WTC11 (cell line): ENCODE measurements around the gene TSC22D4. TPM values are rescaled to one million over a fixed set of nuclear protein-coding genes. Genes with fewer than 3 reads are reported as not detected.

Experiments
- CREB1 ChIP-seq: sonication (generic); formaldehyde crosslinking; IDR thresholded peaks from 2 replicates; pipeline ENCODE4 v1.8.0; 2023; ENCODE audit warnings: mild to moderate bottlenecking, missing genetic modification reagents
- ELF4 ChIP-seq: sonication (generic); formaldehyde crosslinking; IDR thresholded peaks from 2 replicates; pipeline ENCODE4 v1.8.1; 2022; ENCODE audit warnings: low read depth, mild to moderate bottlenecking, moderate library complexity, missing genetic modification reagents
- ETV6 ChIP-seq: sonication (generic); formaldehyde crosslinking; IDR thresholded peaks from 2 replicates; pipeline ENCODE4 v1.8.1; 2022; ENCODE audit warnings: mild to moderate bottlenecking, missing genetic modification reagents
- FOXP1 ChIP-seq: sonication (generic); formaldehyde crosslinking; IDR thresholded peaks from 2 replicates; pipeline ENCODE4 v1.8.0; 2022; ENCODE audit warnings: missing genetic modification reagents, mild to moderate bottlenecking, moderate library complexity, borderline replicate concordance
- FOXP4 ChIP-seq: sonication (generic); formaldehyde crosslinking; IDR thresholded peaks from 2 replicates; pipeline ENCODE4 v1.8.0; 2022; ENCODE audit warnings: mild to moderate bottlenecking, missing genetic modification reagents
- PRDM15 ChIP-seq: sonication (generic); formaldehyde crosslinking; IDR thresholded peaks from 2 replicates; pipeline ENCODE4 v1.8.0; 2022; ENCODE audit warnings: missing genetic modification reagents
- PREB ChIP-seq: sonication (generic); formaldehyde crosslinking; IDR thresholded peaks from 2 replicates; pipeline ENCODE4 v1.8.1; 2022; ENCODE audit warnings: mild to moderate bottlenecking, missing genetic modification reagents, moderate library complexity, borderline replicate concordance
- PRRX2 ChIP-seq: fragments of 250-450 bp; sonication (Bioruptor Pico); IDR thresholded peaks from 2 replicates; pipeline ENCODE4 v1.8.0; 2021; ENCODE audit warnings: mild to moderate bottlenecking
- SOX15 ChIP-seq: fragments of 250-450 bp; sonication (Bioruptor Pico); IDR thresholded peaks from 2 replicates; pipeline ENCODE4 v1.9.0; 2021; ENCODE audit warnings: mild to moderate bottlenecking
- STAT6 ChIP-seq: sonication (generic); formaldehyde crosslinking; conservative IDR thresholded peaks from 2 replicates; pipeline ENCODE4 v1.8.1; 2023; ENCODE audit warnings: mild to moderate bottlenecking, low read depth, missing genetic modification reagents, moderate library complexity
- USF1 ChIP-seq: sonication (generic); formaldehyde crosslinking; IDR thresholded peaks from 2 replicates; pipeline ENCODE4 v1.8.0; 2022; ENCODE audit warnings: mild to moderate bottlenecking, missing genetic modification reagents
- ZBTB21 ChIP-seq: sonication (generic); formaldehyde crosslinking; IDR thresholded peaks from 2 replicates; pipeline ENCODE4 v1.8.1; 2023; ENCODE audit warnings: mild to moderate bottlenecking, missing genetic modification reagents, borderline replicate concordance
- ZNF121 ChIP-seq: sonication (generic); formaldehyde crosslinking; IDR thresholded peaks from 2 replicates; pipeline ENCODE4 v1.8.0; 2023; ENCODE audit warnings: missing genetic modification reagents
- ZNF263 ChIP-seq: sonication (generic); formaldehyde crosslinking; IDR thresholded peaks from 2 replicates; pipeline ENCODE4 v1.8.1; 2022; ENCODE audit warnings: low read depth, mild to moderate bottlenecking, moderate library complexity, missing genetic modification reagents
- ZNF281 ChIP-seq: sonication (generic); formaldehyde crosslinking; IDR thresholded peaks from 2 replicates; pipeline ENCODE4 v1.8.0; 2023; ENCODE audit warnings: mild to moderate bottlenecking, missing genetic modification reagents
- ZNF396 ChIP-seq: fragments of 250-450 bp; sonication (Bioruptor Pico); IDR thresholded peaks from 2 replicates; pipeline ENCODE4 v1.8.0; 2021; ENCODE audit warnings: mild to moderate bottlenecking, moderate library complexity, borderline replicate concordance
- ZNF423 ChIP-seq: fragments of 250-450 bp; sonication (Bioruptor Pico); IDR thresholded peaks from 2 replicates; pipeline ENCODE4 v2.1.2; 2022; ENCODE audit warnings: mild to moderate bottlenecking, moderate library complexity
- ZNF532 ChIP-seq: fragments of 250-450 bp; sonication (Bioruptor Pico); IDR thresholded peaks from 2 replicates; pipeline ENCODE4 v1.9.0; 2021; ENCODE audit warnings: mild to moderate bottlenecking, borderline replicate concordance
- ZSCAN18 ChIP-seq: fragments of 250-450 bp; sonication (Bioruptor Pico); IDR thresholded peaks from 2 replicates; pipeline ENCODE4 v2.1.2; 2022; ENCODE audit warnings: mild to moderate bottlenecking, moderate library complexity
- total RNA-seq: library from RNA; stranded (reverse); gene quantifications from 3 replicates; pipeline ENCODE4 v1.2.3, GENCODE V29; 2021

Gene TSC22D4
- total RNA-seq, 1 experiment from 2014 or later, result 34.5 TPM

- no peak for TF ChIP-seq ZNF423
- no peak for TF ChIP-seq ZNF263 (CRISPR knock-in tag)
- TF ChIP-seq PRRX2, result no peak
- TF ChIP-seq ELF4 (CRISPR knock-in tag), result 0 out of 2 replicates have a peak, but pooled peaks have one; percentile 52
- TF ChIP-seq USF1 (CRISPR knock-in tag), result peak; percentile 92
- TF ChIP-seq CREB1 (CRISPR knock-in tag), result peak; percentile 61; the same call in 1 of the 2 replicates
- TF ChIP-seq PREB, result no peak
- TF ChIP-seq ZBTB21 (CRISPR knock-in tag), result no peak; the same call in 1 of the 2 replicates
- TF ChIP-seq FOXP1 (CRISPR knock-in tag), result no peak
- TF ChIP-seq SOX15 (CRISPR knock-in tag), result no peak
- peak; percentile 80; the same call in 1 of the 2 replicates for TF ChIP-seq ZNF281
- TF ChIP-seq FOXP4 (CRISPR knock-in tag), result no peak
- TF ChIP-seq STAT6 (CRISPR knock-in tag), result no peak
- TF ChIP-seq ZNF121 (CRISPR knock-in tag), result no peak
- no peak for TF ChIP-seq ZNF532 (CRISPR knock-in tag)
- TF ChIP-seq ZNF396 (CRISPR knock-in tag), result no peak
- TF ChIP-seq ZSCAN18, result no peak
- peak; percentile 23 for TF ChIP-seq ETV6 (CRISPR knock-in tag)
- TF ChIP-seq PRDM15 (CRISPR knock-in tag), result no peak
Measured at GRCh38 chr7:100428967-100429636, 49.9 kb downstream of the TSC22D4 start (continued).
